ENCODE measurements around the gene SLC35G6.

SLC35G6 gene

GRCh38 chr17:7438656-7439460 is 42.4 kb upstream of the SLC35G6 start:
- TF ChIP-seq CTCF (IDR thresholded peaks at IDR 0.05; ENCODE audit: low read depth, low read length, missing control alignments), result no peak
- DNase-seq (ENCODE audit: low read depth), result no peak
- H3K4me3 ChIP-seq (ENCODE audit: low read depth, low read length), result peak overlapping the region; percentile 45

GRCh38 chr17:7439462-7440112 is 41.7 kb upstream of the SLC35G6 start, which contains the start of gene FGF11:
Gene FGF11, plus strand, starts transcription at chr17:7439512. Its CDS starts 109 bp downstream, at chr17:7439621.
- H3K4me3 ChIP-seq (ENCODE audit: low read depth, low read length), result peak within 1 kb of the TSS; percentile 45
- no peak for DNase-seq (ENCODE audit: low read depth)
- TF ChIP-seq CTCF (IDR thresholded peaks at IDR 0.05; ENCODE audit: low read depth, low read length, missing control alignments), result no peak

- DNase-seq (ENCODE audit: low read depth), result no peak
- no peak for TF ChIP-seq CTCF (IDR thresholded peaks at IDR 0.05; ENCODE audit: low read depth, low read length, missing control alignments)
- H3K4me3 ChIP-seq (ENCODE audit: low read depth, low read length), result peak overlapping the region; percentile 45
Observed at GRCh38 chr17:7440113-7440833, 41.0 kb upstream of the SLC35G6 start.

- DNase-seq (ENCODE audit: low read depth), result no peak
- TF ChIP-seq CTCF (IDR thresholded peaks at IDR 0.05; ENCODE audit: low read depth, low read length, missing control alignments), result no peak
- peak overlapping the region; percentile 45 for H3K4me3 ChIP-seq (ENCODE audit: low read depth, low read length)
Observed at GRCh38 chr17:7440834-7441195, 40.4 kb upstream of the SLC35G6 start.

GRCh38 chr17:7441266-7441665 is 40.0 kb upstream of the SLC35G6 start:
- DNase-seq (ENCODE audit: low read depth), result no peak
- TF ChIP-seq CTCF (IDR thresholded peaks at IDR 0.05; ENCODE audit: low read depth, low read length, missing control alignments), result no peak
- H3K4me3 ChIP-seq (ENCODE audit: low read depth, low read length), result no peak overlapping the region; the same call in 1 of the 2 replicates

- H3K4me3 ChIP-seq (ENCODE audit: low read depth, low read length), result no peak overlapping the region
- DNase-seq (ENCODE audit: low read depth), result no peak
- TF ChIP-seq CTCF (IDR thresholded peaks at IDR 0.05; ENCODE audit: low read depth, low read length, missing control alignments), result no peak
Observed at GRCh38 chr17:7442142-7442541, 39.1 kb upstream of the SLC35G6 start.
